Heart right ventricle (tissue), 16 donors: ENCODE measurements around the gene MED28. TPM values are rescaled to one million over a fixed set of nuclear protein-coding genes. Genes with fewer than 3 reads are reported as not detected.

ENCODE experiments used
- ATAC-seq, 8 donors: fragments of 200-7000 bp; cut with Tn5 transposase; one replicate each; pipeline ENCODE4 v1.9.1; 2020; ENCODE audit warnings: mild to moderate bottlenecking in 8 of 8, moderate library complexity in 8 of 8, moderate number of reproducible peaks in 1 of 8
- DNase-seq, 2 donors: peaks; one replicate each; pipeline ENCODE4 v3.0.0-alpha.2; 2020
- H3K27ac ChIP-seq, 10 donors: fragments of 200-600 bp; sonication (generic) in 2 of 10; one replicate each; pipeline versions ENCODE4 v1.5.0 to v1.8.0; 2020 to 2022; ENCODE audit warnings: mild to moderate bottlenecking in 3 of 10
- H3K27me3 ChIP-seq, 7 donors: fragments of 200-600 bp; one replicate each; pipeline ENCODE4 v1.8.0; 2021 to 2022; ENCODE audit warnings: mild to moderate bottlenecking in 2 of 7
- H3K36me3 ChIP-seq, 9 donors: fragments of 200-600 bp; sonication (generic) in 1 of 9; one replicate each; pipeline versions ENCODE4 v1.5.0 to v1.8.0; 2020 to 2022; ENCODE audit warnings: mild to moderate bottlenecking in 2 of 9
- H3K4me1 ChIP-seq, 9 donors: fragments of 200-600 bp; sonication (generic) in 1 of 9; one replicate each; pipeline versions ENCODE4 v1.5.0 to v1.8.0; 2020 to 2022; ENCODE audit warnings: mild to moderate bottlenecking in 4 of 9
- H3K4me3 ChIP-seq, 10 donors: fragments of 200-600 bp; sonication (generic) in 2 of 10; one replicate each; pipeline versions ENCODE4 v1.5.0 to v1.8.0; 2020 to 2022; ENCODE audit warnings: mild to moderate bottlenecking in 7 of 10, moderate library complexity in 2 of 10
- H3K9me3 ChIP-seq, 11 donors: fragments of 200-600 bp in 10 of 11; sonication (generic) in 2 of 11; one replicate each; pipeline versions ENCODE4 v1.5.0 to v1.8.0; 2013 to 2022; ENCODE audit warnings: mild to moderate bottlenecking in 2 of 11, control low read depth in 1 of 11, moderate library complexity in 1 of 11
- whole genome bisulfite sequencing, 2 donors: extraction: QIAGEN DNeasy Blood & Tissue Kit; methylation state at CpG; one replicate each; pipeline ENCODE4 v1.1.7; 2013; ENCODE audit warnings: inconsistent platforms in 1 of 2; 5-methylcytosine and 5-hydroxymethylcytosine counted together
- intact Hi-C, 10 donors: fragments of 100-400 bp; cut with DNase I; formaldehyde crosslinking; loops; one replicate each; pipeline versions ENCODE4 v1.11.1 to v1.14.2; 2022
- polyA plus RNA-seq, 2 donors: library from polyadenylated mRNA; stranded (reverse); fragments of 200-250 nt; gene quantifications; one replicate each; pipeline ENCODE4 v1.2.3, GENCODE V29; 2013
- total RNA-seq, 10 donors: library from RNA; stranded (reverse); fragmentation: NEBNext Ultra II Directional in 3 of 10; extraction: Animal tissue kit (Norgen Biotek cat#: 25700) in 3 of 10; gene quantifications; one replicate each; pipeline versions ENCODE4 v1.2.1 to v1.2.4, GENCODE V29; 2021 to 2023
- TF ChIP-seq, protein P1 (sequence below), 9 donors: fragments of 200-600 bp; sonication (generic) in 2 of 9; IDR thresholded peaks; one replicate each; pipeline versions ENCODE4 v1.5.0 to v1.8.0; 2021 to 2022; ENCODE audit warnings: antibody characterized with exemption in 9 of 9, mild to moderate bottlenecking in 5 of 9, moderate library complexity in 1 of 9
- donor health status: Arrhythmogenic right ventricular cardiomyopathy.
- donor health status: ischemic (EF 13 %, LVEDD 7.1; RV severe dilation, severe dysfunction).
- donor health status: healthy with polysubstance abuse.
- donor health status: DM: no; HTN: yes; CAD: no.
- donor health status: DM: no; HTN: no; CAD: no.
- donor health status: ischemic (EF 25% LVEDD 6.9; RV normal size, moderate dysfunction).
- donor health status: ischemic (EF 25% LVEDD 5.7; RV mildly dilated, moderate dysfunction).
- donor health status: healthy.
- donor health status: DM: yes; HTN: yes; CAD: no.
- donor health status: Ischemic cardiomyopathy.
- donor health status: ischemic (EF 35%, LVEDD 5.7; RV mildly dilated, moderate dysfunction).
- donor health status: nonischemic (EF 11% LVEDD 7.7; RV severe dilation, severe dysfunction).
- donor health status: DM: yes; HTN: yes; CAD: no.
- donor health status: PGD.
- donor health status: ischemic (EF 29% LVEDD 5.4; RV normal size, mild dysfunction).
- donor health status: nonischemic (EF 23%, LVEDD 6.1; RV moderate dilation, normal function).

Gene MED28
- total and polyA plus RNA-seq, 12 donors = 6.3 to 23.1 (median 17.0) TPM

- peaks cover 0 to 5% (median 0%) of the 10 kb centered on the region in 9 donors for H3K4me1 ChIP-seq
- peaks cover 0 to 2% (median 0%) of the 10 kb centered on the region in 7 donors for H3K27me3 ChIP-seq
- no peak overlapping the region for H3K4me3 ChIP-seq
- TF ChIP-seq, protein P1, sequence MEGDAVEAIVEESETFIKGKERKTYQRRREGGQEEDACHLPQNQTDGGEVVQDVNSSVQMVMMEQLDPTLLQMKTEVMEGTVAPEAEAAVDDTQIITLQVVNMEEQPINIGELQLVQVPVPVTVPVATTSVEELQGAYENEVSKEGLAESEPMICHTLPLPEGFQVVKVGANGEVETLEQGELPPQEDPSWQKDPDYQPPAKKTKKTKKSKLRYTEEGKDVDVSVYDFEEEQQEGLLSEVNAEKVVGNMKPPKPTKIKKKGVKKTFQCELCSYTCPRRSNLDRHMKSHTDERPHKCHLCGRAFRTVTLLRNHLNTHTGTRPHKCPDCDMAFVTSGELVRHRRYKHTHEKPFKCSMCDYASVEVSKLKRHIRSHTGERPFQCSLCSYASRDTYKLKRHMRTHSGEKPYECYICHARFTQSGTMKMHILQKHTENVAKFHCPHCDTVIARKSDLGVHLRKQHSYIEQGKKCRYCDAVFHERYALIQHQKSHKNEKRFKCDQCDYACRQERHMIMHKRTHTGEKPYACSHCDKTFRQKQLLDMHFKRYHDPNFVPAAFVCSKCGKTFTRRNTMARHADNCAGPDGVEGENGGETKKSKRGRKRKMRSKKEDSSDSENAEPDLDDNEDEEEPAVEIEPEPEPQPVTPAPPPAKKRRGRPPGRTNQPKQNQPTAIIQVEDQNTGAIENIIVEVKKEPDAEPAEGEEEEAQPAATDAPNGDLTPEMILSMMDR (IDR thresholded peaks at IDR 0.05) = no peak
- H3K36me3 ChIP-seq = no peaks in the 10 kb centered on the region
- peaks cover 0 to 23% (median 7%) of the 10 kb centered on the region in 11 donors for H3K9me3 ChIP-seq
- intact Hi-C loops = no loop called here
- ATAC-seq (no peak), DNase-seq (no peak)
- no peak overlapping the region for H3K27ac ChIP-seq
Observed at GRCh38 chr4:17670423-17670822, 56.0 kb downstream of the MED28 start.

DNA sequence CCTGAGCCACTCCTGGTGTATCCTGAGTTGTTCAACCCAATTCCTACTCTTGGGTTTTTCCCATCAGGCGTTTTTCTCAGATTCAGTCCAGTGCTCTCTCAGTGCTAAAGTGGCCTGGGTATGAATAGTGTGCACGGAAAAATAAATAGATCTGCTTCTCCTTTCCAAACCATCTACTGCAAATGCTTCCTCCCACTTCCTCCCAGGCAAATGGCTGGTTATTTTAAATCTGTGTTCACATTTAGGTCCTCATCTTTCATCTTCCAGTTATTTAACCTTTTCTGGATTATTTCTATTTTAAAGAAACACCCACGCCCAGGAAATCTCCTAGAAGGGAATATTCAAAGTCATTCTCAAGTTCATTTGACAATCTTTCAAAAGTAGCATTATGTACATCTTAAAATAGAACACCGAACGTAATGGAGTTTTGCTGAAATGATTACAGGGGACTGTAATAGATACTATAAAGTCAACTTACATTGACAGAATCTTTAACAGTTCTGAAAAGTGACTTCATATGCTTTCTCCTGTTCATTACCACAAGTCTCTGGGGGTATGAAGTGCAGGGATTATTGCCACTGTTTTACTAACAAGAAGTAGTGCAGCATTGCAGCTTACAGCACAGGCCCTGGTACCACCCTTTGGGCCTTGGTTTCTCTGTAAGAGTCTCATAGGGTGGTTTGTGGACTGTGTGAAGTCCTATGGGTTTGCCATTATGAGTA lies 66.3 kb downstream of the MED28 start:
- WGBS, 2 donors = 47 to 51% methylated on average over 5 of the region's 5 CpGs

DNA sequence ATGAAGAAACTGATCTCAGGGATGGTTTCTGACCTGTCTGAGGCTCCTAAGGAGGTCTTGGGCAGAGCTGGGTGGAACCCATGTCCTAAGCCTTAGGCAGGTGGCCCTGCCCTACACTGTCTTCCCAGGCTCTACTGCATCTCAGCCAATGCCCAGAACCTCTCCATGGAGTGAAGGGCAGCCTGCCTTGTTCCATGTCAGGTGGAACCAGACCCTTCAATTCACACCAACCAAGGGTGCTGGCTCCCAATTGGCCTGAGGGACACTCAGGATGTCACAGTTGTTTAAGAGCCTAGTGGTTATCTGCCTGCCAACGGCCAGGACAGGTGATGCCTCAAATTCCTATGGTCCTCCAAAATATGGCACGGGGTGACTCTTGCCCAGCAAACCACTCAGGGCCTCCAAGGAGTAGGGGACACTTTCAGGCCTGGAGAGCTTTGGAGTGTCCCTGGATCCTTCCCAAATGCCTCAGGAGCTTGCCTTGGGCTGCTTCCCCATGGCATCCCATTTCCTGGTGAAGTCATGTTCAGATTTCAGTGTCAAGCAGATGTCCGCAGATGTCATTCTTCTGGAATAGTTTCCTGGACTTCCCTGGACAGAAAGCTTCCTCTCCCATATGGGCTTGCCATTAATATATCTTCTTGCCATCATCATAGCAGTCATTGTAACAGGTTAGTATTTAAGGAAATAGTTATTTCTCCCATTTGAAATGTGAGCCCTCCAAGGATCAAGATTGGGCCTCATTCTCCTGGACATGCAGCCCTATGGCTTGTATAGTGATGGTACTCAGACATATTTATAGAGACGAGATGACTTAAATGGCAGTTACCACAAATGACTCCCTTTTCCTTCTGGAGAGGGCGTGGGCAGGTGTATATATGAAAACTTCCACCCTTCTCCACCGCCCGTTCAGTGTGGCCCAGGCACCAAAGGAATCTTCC lies 67.1 kb downstream of the MED28 start:
- Histone ChIP-seq H3K4me1 (no peaks in the 10 kb centered on the region), H3K36me3 (no peaks in the 10 kb centered on the region), H3K27me3 (no peaks in the 10 kb centered on the region), H3K27ac (no peak overlapping the region), H3K4me3 (no peak overlapping the region), H3K9me3 (peaks cover 0 to 5% (median 0%) of the 10 kb centered on the region in 11 donors)
- TF ChIP-seq, protein P1 (IDR thresholded peaks at IDR 0.05) = no peak
- no peak for ATAC-seq
- WGBS, 2 donors = 64 to 79% methylated on average over 7 of the region's 7 CpGs
- intact Hi-C loops = loop anchor here in 1 of 10 donors (2.0 kb wide), 1 partner anchor 29 kb away; no protein-coding TSS in a partner anchor
- no peak for DNase-seq

More for the DNA sequence above, 66.3 kb downstream of the MED28 start:
- DNase-seq = no peak
- intact Hi-C loops = loop anchor here in 1 of 10 donors (2.0 kb wide), 1 partner anchor 28 kb away; no protein-coding TSS in a partner anchor
- no peaks in the 10 kb centered on the region for H3K36me3 ChIP-seq
- no peak for ATAC-seq
- no peaks in the 10 kb centered on the region for H3K27me3 ChIP-seq
- no peaks in the 10 kb centered on the region for H3K4me1 ChIP-seq
- H3K4me3 ChIP-seq = no peak overlapping the region
- peaks cover 0 to 5% (median 0%) of the 10 kb centered on the region in 11 donors for H3K9me3 ChIP-seq
- TF ChIP-seq, protein P1 (IDR thresholded peaks at IDR 0.05) = no peak
- no peak overlapping the region for H3K27ac ChIP-seq

- Histone ChIP-seq H3K9me3 (peaks cover 0 to 5% (median 0%) of the 10 kb centered on the region in 11 donors), H3K36me3 (no peaks in the 10 kb centered on the region), H3K27ac (no peak overlapping the region), H3K4me1 (no peaks in the 10 kb centered on the region), H3K4me3 (no peak overlapping the region), H3K27me3 (no peaks in the 10 kb centered on the region)
- no peak for DNase-seq
- WGBS, 2 donors = 56 to 63% methylated on average over 2 of the region's 2 CpGs
- intact Hi-C loops = no loop called here
- no peak for ATAC-seq
- TF ChIP-seq, protein P1 (IDR thresholded peaks at IDR 0.05) = no peak
Observed at GRCh38 chr4:17682222-17682566, 67.8 kb downstream of the MED28 start.
